ENCODE data around the gene ANKH.

Gene ANKH

DNA sequence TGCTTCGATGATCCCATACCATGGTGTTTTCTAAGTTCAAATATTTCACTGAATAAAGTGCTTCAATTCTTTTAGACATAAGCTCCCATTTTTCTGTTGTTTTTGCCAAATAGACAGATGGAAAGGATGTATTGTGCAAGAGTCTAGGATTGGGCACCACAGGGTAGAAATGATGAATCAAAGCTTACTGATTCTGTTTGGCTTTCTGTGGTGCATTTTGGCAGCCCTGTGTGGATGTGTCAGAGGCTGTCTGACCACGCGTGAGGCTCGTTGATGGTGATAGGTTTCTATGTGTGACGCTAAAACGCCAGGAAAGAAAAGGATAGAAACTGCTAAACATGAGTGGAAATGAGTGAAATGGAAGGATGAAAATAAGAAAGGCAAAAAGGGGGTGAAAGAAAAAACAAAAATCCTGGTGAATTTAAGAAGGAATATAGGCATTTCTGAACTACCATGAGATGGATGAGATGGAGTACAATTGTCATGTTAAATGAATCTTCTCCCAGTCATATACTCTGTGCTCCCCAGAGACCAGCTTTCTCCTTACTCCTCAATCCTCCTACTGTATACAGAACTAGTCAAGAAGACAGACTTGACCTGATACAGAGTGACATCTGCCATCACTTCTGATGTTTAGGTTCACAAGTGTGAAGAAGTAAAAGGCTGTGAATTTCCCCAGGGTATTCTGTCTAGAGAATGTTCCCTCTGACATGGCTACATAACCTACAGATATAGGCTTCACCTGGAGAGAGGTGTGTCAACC is 54.4 kb downstream of the ANKH start:
- TF ChIP-seq PPARA (CRISPR knock-in tag; IDR thresholded peaks at IDR 0.05; ENCODE audit: borderline replicate concordance) (no peak), ZNF565 (CRISPR knock-in tag; conservative IDR thresholded peaks at IDR 0.05; ENCODE audit: low read depth) (no peak)
- TF ChIP-seq, protein P1, sequence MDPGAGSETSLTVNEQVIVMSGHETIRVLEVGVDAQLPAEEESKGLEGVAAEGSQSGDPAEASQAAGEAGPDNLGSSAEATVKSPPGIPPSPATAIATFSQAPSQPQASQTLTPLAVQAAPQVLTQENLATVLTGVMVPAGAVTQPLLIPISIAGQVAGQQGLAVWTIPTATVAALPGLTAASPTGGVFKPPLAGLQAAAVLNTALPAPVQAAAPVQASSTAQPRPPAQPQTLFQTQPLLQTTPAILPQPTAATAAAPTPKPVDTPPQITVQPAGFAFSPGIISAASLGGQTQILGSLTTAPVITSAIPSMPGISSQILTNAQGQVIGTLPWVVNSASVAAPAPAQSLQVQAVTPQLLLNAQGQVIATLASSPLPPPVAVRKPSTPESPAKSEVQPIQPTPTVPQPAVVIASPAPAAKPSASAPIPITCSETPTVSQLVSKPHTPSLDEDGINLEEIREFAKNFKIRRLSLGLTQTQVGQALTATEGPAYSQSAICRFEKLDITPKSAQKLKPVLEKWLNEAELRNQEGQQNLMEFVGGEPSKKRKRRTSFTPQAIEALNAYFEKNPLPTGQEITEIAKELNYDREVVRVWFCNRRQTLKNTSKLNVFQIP (CRISPR knock-in tag; IDR thresholded peaks at IDR 0.05; ENCODE audit: borderline replicate concordance, low read depth): no peak
- TF ChIP-seq, protein P2, sequence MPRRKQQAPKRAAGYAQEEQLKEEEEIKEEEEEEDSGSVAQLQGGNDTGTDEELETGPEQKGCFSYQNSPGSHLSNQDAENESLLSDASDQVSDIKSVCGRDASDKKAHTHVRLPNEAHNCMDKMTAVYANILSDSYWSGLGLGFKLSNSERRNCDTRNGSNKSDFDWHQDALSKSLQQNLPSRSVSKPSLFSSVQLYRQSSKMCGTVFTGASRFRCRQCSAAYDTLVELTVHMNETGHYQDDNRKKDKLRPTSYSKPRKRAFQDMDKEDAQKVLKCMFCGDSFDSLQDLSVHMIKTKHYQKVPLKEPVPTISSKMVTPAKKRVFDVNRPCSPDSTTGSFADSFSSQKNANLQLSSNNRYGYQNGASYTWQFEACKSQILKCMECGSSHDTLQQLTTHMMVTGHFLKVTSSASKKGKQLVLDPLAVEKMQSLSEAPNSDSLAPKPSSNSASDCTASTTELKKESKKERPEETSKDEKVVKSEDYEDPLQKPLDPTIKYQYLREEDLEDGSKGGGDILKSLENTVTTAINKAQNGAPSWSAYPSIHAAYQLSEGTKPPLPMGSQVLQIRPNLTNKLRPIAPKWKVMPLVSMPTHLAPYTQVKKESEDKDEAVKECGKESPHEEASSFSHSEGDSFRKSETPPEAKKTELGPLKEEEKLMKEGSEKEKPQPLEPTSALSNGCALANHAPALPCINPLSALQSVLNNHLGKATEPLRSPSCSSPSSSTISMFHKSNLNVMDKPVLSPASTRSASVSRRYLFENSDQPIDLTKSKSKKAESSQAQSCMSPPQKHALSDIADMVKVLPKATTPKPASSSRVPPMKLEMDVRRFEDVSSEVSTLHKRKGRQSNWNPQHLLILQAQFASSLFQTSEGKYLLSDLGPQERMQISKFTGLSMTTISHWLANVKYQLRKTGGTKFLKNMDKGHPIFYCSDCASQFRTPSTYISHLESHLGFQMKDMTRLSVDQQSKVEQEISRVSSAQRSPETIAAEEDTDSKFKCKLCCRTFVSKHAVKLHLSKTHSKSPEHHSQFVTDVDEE (CRISPR knock-in tag; IDR thresholded peaks at IDR 0.05): no peak
- ATAC-seq: peak; percentile 63

DNA sequence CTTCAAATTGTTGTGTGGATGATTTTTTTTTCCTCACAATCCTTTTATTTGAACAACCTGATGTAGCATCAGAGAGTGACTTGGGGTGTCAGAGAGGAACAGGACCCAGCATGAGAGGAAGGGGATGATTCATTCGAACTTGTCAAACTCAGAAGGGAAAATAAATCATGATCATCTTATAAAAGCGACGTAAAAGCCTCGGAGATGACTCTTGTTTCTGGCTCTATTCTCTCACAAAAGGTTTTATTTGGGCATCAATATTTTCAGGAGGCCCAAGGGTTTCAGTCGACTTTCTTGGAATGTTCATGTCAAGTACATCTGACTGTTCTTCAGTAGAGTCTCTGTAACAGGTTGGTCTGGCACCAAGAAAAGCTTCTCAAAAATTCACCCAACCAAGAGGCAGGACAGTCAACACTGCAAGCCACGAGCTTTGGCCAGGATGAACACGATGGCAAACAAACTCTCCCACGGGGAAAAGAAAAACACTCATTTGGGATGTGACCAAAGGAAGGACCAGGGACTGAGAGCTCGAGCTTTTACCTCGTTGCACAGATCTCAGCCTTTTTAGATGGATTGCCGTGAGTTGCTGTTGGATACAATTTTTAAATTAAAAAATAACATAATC is 55.1 kb downstream of the ANKH start:
- TF ChIP-seq, protein P3, sequence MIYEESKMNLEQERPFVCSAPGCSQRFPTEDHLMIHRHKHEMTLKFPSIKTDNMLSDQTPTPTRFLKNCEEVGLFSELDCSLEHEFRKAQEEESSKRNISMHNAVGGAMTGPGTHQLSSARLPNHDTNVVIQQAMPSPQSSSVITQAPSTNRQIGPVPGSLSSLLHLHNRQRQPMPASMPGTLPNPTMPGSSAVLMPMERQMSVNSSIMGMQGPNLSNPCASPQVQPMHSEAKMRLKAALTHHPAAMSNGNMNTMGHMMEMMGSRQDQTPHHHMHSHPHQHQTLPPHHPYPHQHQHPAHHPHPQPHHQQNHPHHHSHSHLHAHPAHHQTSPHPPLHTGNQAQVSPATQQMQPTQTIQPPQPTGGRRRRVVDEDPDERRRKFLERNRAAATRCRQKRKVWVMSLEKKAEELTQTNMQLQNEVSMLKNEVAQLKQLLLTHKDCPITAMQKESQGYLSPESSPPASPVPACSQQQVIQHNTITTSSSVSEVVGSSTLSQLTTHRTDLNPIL (CRISPR knock-in tag; IDR thresholded peaks at IDR 0.05; ENCODE audit: low read depth): no peak
- TF ChIP-seq, protein P4, sequence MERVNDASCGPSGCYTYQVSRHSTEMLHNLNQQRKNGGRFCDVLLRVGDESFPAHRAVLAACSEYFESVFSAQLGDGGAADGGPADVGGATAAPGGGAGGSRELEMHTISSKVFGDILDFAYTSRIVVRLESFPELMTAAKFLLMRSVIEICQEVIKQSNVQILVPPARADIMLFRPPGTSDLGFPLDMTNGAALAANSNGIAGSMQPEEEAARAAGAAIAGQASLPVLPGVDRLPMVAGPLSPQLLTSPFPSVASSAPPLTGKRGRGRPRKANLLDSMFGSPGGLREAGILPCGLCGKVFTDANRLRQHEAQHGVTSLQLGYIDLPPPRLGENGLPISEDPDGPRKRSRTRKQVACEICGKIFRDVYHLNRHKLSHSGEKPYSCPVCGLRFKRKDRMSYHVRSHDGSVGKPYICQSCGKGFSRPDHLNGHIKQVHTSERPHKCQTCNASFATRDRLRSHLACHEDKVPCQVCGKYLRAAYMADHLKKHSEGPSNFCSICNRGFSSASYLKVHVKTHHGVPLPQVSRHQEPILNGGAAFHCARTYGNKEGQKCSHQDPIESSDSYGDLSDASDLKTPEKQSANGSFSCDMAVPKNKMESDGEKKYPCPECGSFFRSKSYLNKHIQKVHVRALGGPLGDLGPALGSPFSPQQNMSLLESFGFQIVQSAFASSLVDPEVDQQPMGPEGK (CRISPR knock-in tag; IDR thresholded peaks at IDR 0.05; ENCODE audit: borderline replicate concordance): no peak
- no peak for TF ChIP-seq ZFP3 (CRISPR knock-in tag; IDR thresholded peaks at IDR 0.05)
- no peak for TF ChIP-seq OSR1 (CRISPR knock-in tag; IDR thresholded peaks at IDR 0.05)
- no peak for TF ChIP-seq TOX (CRISPR knock-in tag; IDR thresholded peaks at IDR 0.05; ENCODE audit: borderline replicate concordance)
- TF ChIP-seq, protein P5, sequence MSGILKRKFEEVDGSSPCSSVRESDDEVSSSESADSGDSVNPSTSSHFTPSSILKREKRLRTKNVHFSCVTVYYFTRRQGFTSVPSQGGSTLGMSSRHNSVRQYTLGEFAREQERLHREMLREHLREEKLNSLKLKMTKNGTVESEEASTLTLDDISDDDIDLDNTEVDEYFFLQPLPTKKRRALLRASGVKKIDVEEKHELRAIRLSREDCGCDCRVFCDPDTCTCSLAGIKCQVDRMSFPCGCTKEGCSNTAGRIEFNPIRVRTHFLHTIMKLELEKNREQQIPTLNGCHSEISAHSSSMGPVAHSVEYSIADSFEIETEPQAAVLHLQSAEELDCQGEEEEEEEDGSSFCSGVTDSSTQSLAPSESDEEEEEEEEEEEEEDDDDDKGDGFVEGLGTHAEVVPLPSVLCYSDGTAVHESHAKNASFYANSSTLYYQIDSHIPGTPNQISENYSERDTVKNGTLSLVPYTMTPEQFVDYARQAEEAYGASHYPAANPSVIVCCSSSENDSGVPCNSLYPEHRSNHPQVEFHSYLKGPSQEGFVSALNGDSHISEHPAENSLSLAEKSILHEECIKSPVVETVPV (CRISPR knock-in tag; IDR thresholded peaks at IDR 0.05): no peak
- TF ChIP-seq TCF4 (CRISPR knock-in tag; IDR thresholded peaks at IDR 0.05; ENCODE audit: borderline replicate concordance): no peak
- TF ChIP-seq ZNF8 (CRISPR knock-in tag; IDR thresholded peaks at IDR 0.05): no peak
- no peak for TF ChIP-seq ARNTL (CRISPR knock-in tag; IDR thresholded peaks at IDR 0.05; ENCODE audit: borderline replicate concordance, low read depth)
- TF ChIP-seq GLIS3 (CRISPR knock-in tag; IDR thresholded peaks at IDR 0.05): no peak
- no peak for TF ChIP-seq PPARA (CRISPR knock-in tag; IDR thresholded peaks at IDR 0.05; ENCODE audit: borderline replicate concordance)
- no peak for TF ChIP-seq ZC3H10 (CRISPR knock-in tag; IDR thresholded peaks at IDR 0.05)
- TF ChIP-seq ZNF70 (CRISPR knock-in tag; IDR thresholded peaks at IDR 0.05): no peak
- TF ChIP-seq ZFP30 (CRISPR knock-in tag; IDR thresholded peaks at IDR 0.05): no peak
- TF ChIP-seq, protein P1 (CRISPR knock-in tag; IDR thresholded peaks at IDR 0.05; ENCODE audit: borderline replicate concordance, low read depth): no peak
- TF ChIP-seq ISL1 (CRISPR knock-in tag; IDR thresholded peaks at IDR 0.05): no peak
- no peak for TF ChIP-seq ESRRG (CRISPR knock-in tag; IDR thresholded peaks at IDR 0.05)

More for the DNA sequence above, 55.1 kb downstream of the ANKH start:
- no peak for ATAC-seq

All from SK-N-SH treated with all-trans-retinoic acid at 6 μM for 48 hours (cell line).